Measurements from ENCODE around the gene DNAJC3.

DNAJC3 gene

DNA sequence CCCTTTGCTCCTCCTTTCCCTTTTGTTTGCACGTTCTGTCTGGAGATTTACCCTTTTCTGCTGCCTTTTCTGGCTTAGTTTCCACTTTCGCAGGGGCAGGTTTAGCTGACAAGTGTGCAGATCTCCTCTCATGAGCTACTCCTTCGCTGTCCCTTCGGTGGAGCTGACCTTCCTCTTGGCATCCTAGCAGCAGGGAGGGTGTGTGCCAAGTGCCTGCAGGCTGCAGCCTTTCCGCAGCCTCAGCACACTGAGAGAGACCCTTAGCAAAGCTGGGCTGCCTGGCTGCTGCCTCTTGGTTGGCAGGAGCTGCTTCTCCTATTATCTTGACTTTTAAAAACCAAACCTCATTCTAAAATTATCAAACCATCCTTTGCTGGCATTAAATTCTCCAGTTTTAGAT lies 132.5 kb downstream of the DNAJC3 start:
- no peak overlapping the region for H3K27ac ChIP-seq (ENCODE audit: low read depth, low read length)
- no peaks in the 10 kb centered on the region for H3K27me3 ChIP-seq (ENCODE audit: control insufficient read depth in 1 of 2, insufficient read depth in 2 of 2, low read length in 2 of 2)
- H3K4me1 ChIP-seq (ENCODE audit: control insufficient read depth in 1 of 2, insufficient read depth in 2 of 2, low read length in 2 of 2), result no peaks in the 10 kb centered on the region
- H3K9me3 ChIP-seq (ENCODE audit: control insufficient read depth in 1 of 2, low read length in 2 of 2), result peaks cover 12 to 14% of the 10 kb centered on the region in 2 donors
- H3K4me3 ChIP-seq (ENCODE audit: low read depth in 1 of 2, low read length in 2 of 2), result no peak overlapping the region
- no peak overlapping the region for H3K9ac ChIP-seq (ENCODE audit: low read depth in 1 of 2, low read length in 2 of 2)
- peaks cover 0 to 5% of the 10 kb centered on the region in 2 donors for H3K36me3 ChIP-seq (ENCODE audit: control insufficient read depth in 1 of 2, insufficient read depth in 2 of 2, low read length in 2 of 2)

DNA sequence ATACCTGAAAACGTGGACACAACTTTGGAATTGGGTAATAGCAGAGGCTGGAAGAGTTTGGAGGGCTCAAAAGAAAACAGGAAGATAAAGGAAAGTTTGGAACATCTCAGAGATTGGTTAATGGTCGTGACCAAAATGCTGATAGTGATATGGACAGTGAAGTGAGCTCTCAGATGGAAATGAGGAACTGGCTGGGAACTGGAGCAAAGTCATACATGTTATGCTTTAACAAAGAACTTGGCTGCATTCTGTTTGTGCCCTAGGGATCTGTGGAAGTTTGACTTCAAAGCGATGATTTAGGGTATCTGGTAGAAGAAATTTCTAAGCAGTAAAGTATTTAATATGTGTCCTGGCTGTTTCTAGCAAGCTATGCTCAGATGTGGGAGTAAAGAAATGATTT lies 136.2 kb downstream of the DNAJC3 start:
- Histone ChIP-seq H3K4me1 (ENCODE audit: control insufficient read depth in 1 of 2, insufficient read depth in 2 of 2, low read length in 2 of 2) (no peaks in the 10 kb centered on the region), H3K36me3 (ENCODE audit: control insufficient read depth in 1 of 2, insufficient read depth in 2 of 2, low read length in 2 of 2) (peaks cover 0 to 5% of the 10 kb centered on the region in 2 donors), H3K27ac (ENCODE audit: low read depth, low read length) (no peak overlapping the region), H3K27me3 (ENCODE audit: control insufficient read depth in 1 of 2, insufficient read depth in 2 of 2, low read length in 2 of 2) (no peaks in the 10 kb centered on the region), H3K9me3 (ENCODE audit: control insufficient read depth in 1 of 2, low read length in 2 of 2) (peaks cover 7 to 9% of the 10 kb centered on the region in 2 donors), H3K9ac (ENCODE audit: low read depth in 1 of 2, low read length in 2 of 2) (no peak overlapping the region), H3K4me3 (ENCODE audit: low read depth in 1 of 2, low read length in 2 of 2) (no peak overlapping the region)

DNA sequence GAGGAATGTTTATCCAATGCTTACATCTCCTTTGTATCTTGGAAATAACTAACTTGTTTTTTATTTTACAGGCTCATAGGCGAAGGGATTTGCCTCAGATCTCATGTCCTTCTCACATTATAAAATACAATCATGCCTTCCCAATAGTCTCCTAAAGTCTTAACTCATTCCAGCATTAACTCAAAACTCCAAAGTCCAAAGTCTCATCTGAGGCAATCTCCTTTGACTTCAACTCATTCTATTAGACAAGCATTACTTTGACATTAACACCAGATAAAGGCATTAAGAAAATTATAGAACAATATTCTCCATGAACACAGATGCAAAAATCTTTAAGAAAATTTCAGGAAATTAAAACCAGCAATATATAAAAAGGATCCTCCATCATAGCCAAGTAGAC lies 137.6 kb downstream of the DNAJC3 start:
- Histone ChIP-seq H3K4me1 (ENCODE audit: control insufficient read depth in 1 of 2, insufficient read depth in 2 of 2, low read length in 2 of 2) (no peaks in the 10 kb centered on the region), H3K27ac (ENCODE audit: low read depth, low read length) (no peak overlapping the region), H3K9ac (ENCODE audit: low read depth in 1 of 2, low read length in 2 of 2) (no peak overlapping the region), H3K9me3 (ENCODE audit: control insufficient read depth in 1 of 2, low read length in 2 of 2) (peaks cover 6 to 7% of the 10 kb centered on the region in 2 donors), H3K36me3 (ENCODE audit: control insufficient read depth in 1 of 2, insufficient read depth in 2 of 2, low read length in 2 of 2) (peaks cover 0 to 3% of the 10 kb centered on the region in 2 donors), H3K4me3 (ENCODE audit: low read depth in 1 of 2, low read length in 2 of 2) (no peak overlapping the region), H3K27me3 (ENCODE audit: control insufficient read depth in 1 of 2, insufficient read depth in 2 of 2, low read length in 2 of 2) (no peaks in the 10 kb centered on the region)

DNA sequence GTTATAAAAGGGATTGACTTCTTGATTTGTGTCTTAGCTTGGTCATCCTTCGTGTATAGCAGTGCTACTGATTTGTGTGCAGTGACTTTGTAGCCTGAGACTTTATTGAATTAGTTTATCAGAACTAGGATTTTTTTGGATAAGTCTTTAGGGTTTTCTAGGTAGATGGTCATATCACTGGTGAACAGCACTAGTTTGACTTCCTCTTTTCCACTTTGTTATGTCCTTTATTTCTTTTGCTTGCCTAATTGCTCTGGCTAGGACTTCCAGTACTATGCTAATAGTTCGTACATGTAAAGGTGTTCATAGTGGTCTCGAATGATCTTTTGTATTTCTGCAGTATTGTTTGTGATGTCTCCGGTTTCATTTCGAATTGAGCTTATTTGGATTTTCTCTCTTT lies 145.4 kb downstream of the DNAJC3 start:
- no peak overlapping the region for H3K4me3 ChIP-seq (ENCODE audit: low read depth in 1 of 2, low read length in 2 of 2)
- no peaks in the 10 kb centered on the region for H3K4me1 ChIP-seq (ENCODE audit: control insufficient read depth in 1 of 2, insufficient read depth in 2 of 2, low read length in 2 of 2)
- H3K9ac ChIP-seq (ENCODE audit: low read depth in 1 of 2, low read length in 2 of 2), result no peak overlapping the region
- H3K36me3 ChIP-seq (ENCODE audit: control insufficient read depth in 1 of 2, insufficient read depth in 2 of 2, low read length in 2 of 2), result peaks cover 4% of the 10 kb centered on the region in 2 donors
- H3K27me3 ChIP-seq (ENCODE audit: control insufficient read depth in 1 of 2, insufficient read depth in 2 of 2, low read length in 2 of 2), result no peaks in the 10 kb centered on the region
- H3K27ac ChIP-seq (ENCODE audit: low read depth, low read length), result no peak overlapping the region
- no peaks in the 10 kb centered on the region for H3K9me3 ChIP-seq (ENCODE audit: control insufficient read depth in 1 of 2, low read length in 2 of 2)

DNA sequence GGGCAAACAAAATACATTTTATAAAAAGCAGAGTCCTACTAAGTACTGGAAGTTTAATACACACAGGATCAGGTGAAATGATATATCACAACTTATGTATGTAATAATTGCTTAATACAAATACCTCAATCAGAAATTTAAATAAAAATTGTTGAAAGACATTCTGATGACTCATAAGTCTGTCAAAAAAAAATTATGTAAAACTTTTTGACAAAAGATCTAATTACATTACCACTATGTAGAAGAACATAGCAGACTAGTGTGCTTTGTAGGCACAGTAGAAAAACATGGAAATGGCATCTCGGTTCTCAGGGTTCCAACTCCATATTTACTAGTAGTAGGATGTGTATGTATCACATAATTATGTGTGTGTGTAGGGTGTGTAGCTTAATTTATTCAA lies 156.2 kb downstream of the DNAJC3 start:
- no peak overlapping the region for H3K9ac ChIP-seq (ENCODE audit: low read depth in 1 of 2, low read length in 2 of 2)
- H3K27me3 ChIP-seq (ENCODE audit: control insufficient read depth in 1 of 2, insufficient read depth in 2 of 2, low read length in 2 of 2), result no peaks in the 10 kb centered on the region
- H3K4me3 ChIP-seq (ENCODE audit: low read depth in 1 of 2, low read length in 2 of 2), result no peak overlapping the region
- no peaks in the 10 kb centered on the region for H3K36me3 ChIP-seq (ENCODE audit: control insufficient read depth in 1 of 2, insufficient read depth in 2 of 2, low read length in 2 of 2)
- H3K27ac ChIP-seq (ENCODE audit: low read depth, low read length), result no peak overlapping the region
- peaks cover 0 to under 1% of the 10 kb centered on the region in 2 donors for H3K9me3 ChIP-seq (ENCODE audit: control insufficient read depth in 1 of 2, low read length in 2 of 2)
- no peaks in the 10 kb centered on the region for H3K4me1 ChIP-seq (ENCODE audit: control insufficient read depth in 1 of 2, insufficient read depth in 2 of 2, low read length in 2 of 2)

DNA sequence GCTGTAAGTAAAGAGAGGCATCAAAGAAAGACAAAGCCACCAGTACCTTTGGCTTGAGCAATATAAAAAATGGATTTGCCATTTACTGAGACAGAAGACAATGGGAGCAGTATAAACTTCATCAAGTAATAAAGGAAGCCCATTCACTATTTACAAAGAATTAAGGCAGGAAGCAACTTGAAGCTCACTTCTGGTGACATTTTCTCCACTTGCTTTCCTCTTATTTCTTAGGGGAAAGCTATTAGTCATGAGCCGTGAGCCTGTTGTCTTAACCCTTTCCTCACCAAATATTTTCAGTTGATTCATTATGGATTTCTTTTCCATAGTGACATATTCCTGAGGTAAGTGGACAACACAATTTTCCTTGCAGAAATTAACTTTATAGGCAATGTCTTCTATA lies 156.8 kb downstream of the DNAJC3 start:
- Histone ChIP-seq H3K9me3 (ENCODE audit: control insufficient read depth in 1 of 2, low read length in 2 of 2) (peaks cover 0 to 7% of the 10 kb centered on the region in 2 donors), H3K27me3 (ENCODE audit: control insufficient read depth in 1 of 2, insufficient read depth in 2 of 2, low read length in 2 of 2) (no peaks in the 10 kb centered on the region), H3K4me1 (ENCODE audit: control insufficient read depth in 1 of 2, insufficient read depth in 2 of 2, low read length in 2 of 2) (no peaks in the 10 kb centered on the region), H3K9ac (ENCODE audit: low read depth in 1 of 2, low read length in 2 of 2) (no peak overlapping the region), H3K27ac (ENCODE audit: low read depth, low read length) (no peak overlapping the region), H3K4me3 (ENCODE audit: low read depth in 1 of 2, low read length in 2 of 2) (no peak overlapping the region), H3K36me3 (ENCODE audit: control insufficient read depth in 1 of 2, insufficient read depth in 2 of 2, low read length in 2 of 2) (no peaks in the 10 kb centered on the region)

DNA sequence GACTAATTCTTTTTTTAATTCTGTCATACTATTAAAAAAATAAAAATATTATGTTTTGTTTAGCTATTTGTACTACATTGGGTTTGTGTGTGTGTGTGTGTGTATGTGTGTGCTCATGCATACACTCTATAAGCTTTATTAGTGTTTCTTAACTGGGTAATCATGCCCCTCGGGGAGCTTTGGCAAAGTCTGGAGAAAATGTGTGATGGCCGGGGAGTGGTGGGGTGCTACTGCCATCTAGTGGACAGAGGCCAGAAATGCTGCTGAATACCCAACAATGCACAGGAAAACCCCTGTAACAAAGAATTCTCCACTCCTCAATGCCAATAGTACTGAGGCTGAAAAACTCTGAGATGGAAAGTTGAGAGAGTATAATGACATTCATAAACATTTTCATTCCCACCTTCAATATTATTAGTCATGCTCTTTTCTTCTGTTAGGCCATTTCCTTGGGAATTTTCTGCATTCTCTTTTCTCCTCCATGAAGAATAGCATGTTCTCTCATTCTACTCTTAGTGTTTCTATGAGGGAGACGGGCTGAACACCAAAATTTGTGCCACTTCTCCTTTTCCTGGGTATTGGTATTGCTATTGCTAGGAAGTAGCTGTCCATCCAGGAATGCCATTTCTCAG lies 157.3 kb downstream of the DNAJC3 start:
- Histone ChIP-seq H3K27ac (ENCODE audit: low read depth, low read length) (no peak overlapping the region), H3K9me3 (ENCODE audit: control insufficient read depth in 1 of 2, low read length in 2 of 2) (peaks cover 0 to 12% of the 10 kb centered on the region in 2 donors), H3K36me3 (ENCODE audit: control insufficient read depth in 1 of 2, insufficient read depth in 2 of 2, low read length in 2 of 2) (no peaks in the 10 kb centered on the region), H3K9ac (ENCODE audit: low read depth in 1 of 2, low read length in 2 of 2) (no peak overlapping the region), H3K4me3 (ENCODE audit: low read depth in 1 of 2, low read length in 2 of 2) (no peak overlapping the region), H3K4me1 (ENCODE audit: control insufficient read depth in 1 of 2, insufficient read depth in 2 of 2, low read length in 2 of 2) (no peaks in the 10 kb centered on the region), H3K27me3 (ENCODE audit: control insufficient read depth in 1 of 2, insufficient read depth in 2 of 2, low read length in 2 of 2) (no peaks in the 10 kb centered on the region)

DNA sequence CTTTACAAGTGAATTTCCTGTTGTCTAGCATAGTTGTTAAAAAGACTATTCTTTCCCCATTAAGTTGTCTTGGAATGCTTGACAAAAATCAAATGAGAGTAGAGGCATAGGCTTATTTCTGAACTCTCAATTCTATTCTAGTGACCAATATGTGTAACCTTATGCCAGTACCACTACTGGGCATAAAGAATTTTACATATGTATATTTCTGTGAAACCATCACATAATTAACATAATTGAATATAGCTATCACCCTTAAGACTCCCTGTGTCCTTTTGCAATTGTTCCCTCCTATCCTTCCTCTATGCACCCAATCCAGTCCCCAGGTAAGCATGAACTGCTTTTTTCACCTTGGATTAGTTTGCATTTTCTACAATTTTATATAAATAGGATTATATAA lies 165.0 kb downstream of the DNAJC3 start:
- Histone ChIP-seq H3K9me3 (ENCODE audit: control insufficient read depth in 1 of 2, low read length in 2 of 2) (peaks cover 0 to 13% of the 10 kb centered on the region in 2 donors), H3K4me3 (ENCODE audit: low read depth in 1 of 2, low read length in 2 of 2) (no peak overlapping the region), H3K9ac (ENCODE audit: low read depth in 1 of 2, low read length in 2 of 2) (no peak overlapping the region), H3K27me3 (ENCODE audit: control insufficient read depth in 1 of 2, insufficient read depth in 2 of 2, low read length in 2 of 2) (no peaks in the 10 kb centered on the region), H3K4me1 (ENCODE audit: control insufficient read depth in 1 of 2, insufficient read depth in 2 of 2, low read length in 2 of 2) (no peaks in the 10 kb centered on the region), H3K36me3 (ENCODE audit: control insufficient read depth in 1 of 2, insufficient read depth in 2 of 2, low read length in 2 of 2) (no peaks in the 10 kb centered on the region), H3K27ac (ENCODE audit: low read depth, low read length) (no peak overlapping the region)

DNA sequence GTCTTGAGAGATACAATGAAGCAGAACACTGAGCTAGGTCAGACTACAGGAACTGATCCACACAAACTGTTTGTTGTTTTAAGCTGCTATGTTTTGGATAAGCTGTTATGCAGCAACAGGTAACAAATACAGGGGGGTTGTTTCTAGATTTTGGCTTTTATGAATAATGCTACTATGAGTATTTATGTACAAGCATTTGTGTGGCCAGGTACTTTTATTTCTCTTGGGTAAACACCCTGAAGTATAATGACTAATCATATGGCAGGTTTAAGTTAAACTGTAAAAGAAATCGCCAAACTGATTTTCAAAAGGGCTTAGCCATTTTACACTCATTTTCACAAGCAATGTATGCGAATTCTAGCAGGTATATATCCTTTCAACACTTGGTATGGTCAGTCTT lies 166.0 kb downstream of the DNAJC3 start:
- no peaks in the 10 kb centered on the region for H3K27me3 ChIP-seq (ENCODE audit: control insufficient read depth in 1 of 2, insufficient read depth in 2 of 2, low read length in 2 of 2)
- no peaks in the 10 kb centered on the region for H3K4me1 ChIP-seq (ENCODE audit: control insufficient read depth in 1 of 2, insufficient read depth in 2 of 2, low read length in 2 of 2)
- no peak overlapping the region for H3K9ac ChIP-seq (ENCODE audit: low read depth in 1 of 2, low read length in 2 of 2)
- no peaks in the 10 kb centered on the region for H3K36me3 ChIP-seq (ENCODE audit: control insufficient read depth in 1 of 2, insufficient read depth in 2 of 2, low read length in 2 of 2)
- H3K4me3 ChIP-seq (ENCODE audit: low read depth in 1 of 2, low read length in 2 of 2), result no peak overlapping the region
- H3K9me3 ChIP-seq (ENCODE audit: control insufficient read depth in 1 of 2, low read length in 2 of 2), result peaks cover 0 to 13% of the 10 kb centered on the region in 2 donors
- no peak overlapping the region for H3K27ac ChIP-seq (ENCODE audit: low read depth, low read length)
